ELR (cell line): Measurements from ENCODE around the gene NCK2.
A peak's percentile ranks its signal among the peaks of the same experiment; 100 is the strongest.

Experiments used
- DNase-seq: peaks from one replicate; pipeline ENCODE4 v3.0.0-alpha.2; 2015; ENCODE audit warnings: low read depth

The NCK2 gene

DNA sequence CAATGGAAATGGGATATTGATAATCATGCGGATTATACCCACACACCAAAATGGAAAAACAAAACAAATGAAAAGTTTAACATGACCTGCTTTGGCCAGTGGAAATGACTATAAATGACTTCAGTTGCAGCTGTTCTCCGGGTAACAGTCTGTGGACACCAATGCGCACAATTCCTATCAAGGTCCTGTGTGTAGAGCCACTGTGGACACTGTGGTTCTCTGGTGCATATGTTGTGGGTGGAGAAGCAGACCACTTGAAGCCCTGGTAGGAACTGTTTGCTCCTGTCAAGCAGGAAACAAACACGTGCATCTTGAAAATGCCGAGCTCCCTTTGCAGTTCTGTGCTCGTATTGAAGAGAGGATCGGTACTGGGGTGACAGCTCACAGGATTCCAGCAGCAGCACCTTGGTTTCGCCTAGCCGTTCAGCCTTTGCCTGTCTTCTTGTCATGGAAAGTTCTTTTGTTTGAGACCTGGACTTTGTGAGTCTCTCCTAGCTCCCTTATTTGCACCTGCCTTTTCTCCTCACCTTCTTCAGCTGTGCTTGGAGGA, 32.9 kb downstream of the NCK2 start:
- no peak for DNase-seq

GRCh38 chr2:105778080-105778607, 33.4 kb downstream of the NCK2 start:
- DNase-seq: no peak

DNA sequence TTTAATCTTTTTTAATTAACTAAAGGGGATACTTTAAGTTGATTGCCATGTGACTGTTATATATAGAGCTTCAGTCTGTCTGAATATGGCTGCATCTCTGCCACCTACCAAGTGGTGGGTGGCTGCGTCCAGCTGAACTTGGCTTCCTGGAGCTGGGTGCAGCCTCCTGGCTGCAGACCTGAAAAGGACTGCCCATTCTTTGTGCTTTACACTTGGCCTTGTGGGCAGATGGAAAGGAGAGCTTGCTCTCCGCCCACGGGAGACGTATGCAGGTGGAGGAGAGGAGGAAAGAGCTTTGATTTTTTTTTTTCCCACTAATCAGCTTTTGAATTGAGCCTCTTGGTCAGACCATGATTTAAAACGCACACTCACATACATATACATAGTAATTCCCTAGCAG, 34.7 kb downstream of the NCK2 start:
- no peak for DNase-seq

DNA sequence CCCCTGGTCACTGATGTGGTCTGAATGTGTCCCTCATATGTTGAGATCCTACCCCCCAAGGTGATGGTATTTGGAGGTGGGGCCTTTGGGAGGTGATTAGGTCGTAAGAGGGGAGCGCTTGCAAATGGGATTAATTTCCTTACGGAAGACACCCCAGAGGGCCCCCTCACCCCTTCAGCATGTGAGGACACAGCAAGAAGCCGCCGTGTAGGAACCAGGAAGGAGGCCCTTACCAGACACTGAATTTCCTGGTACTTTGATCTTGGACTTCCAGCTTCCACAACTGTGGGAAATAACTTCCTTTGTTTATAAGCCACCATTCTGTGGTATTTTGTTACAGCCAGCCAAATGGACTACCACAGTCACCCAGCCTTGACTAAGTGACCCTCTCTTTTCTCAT, 35.9 kb downstream of the NCK2 start:
- no peak for DNase-seq

GRCh38 chr2:105781274-105781978, 36.7 kb downstream of the NCK2 start:
- no peak for DNase-seq

- DNase-seq: no peak
These were observed 37.4 kb downstream of the NCK2 start for GRCh38 chr2:105782123-105782522.

GRCh38 chr2:105782646-105783045, 37.9 kb downstream of the NCK2 start:
- no peak for DNase-seq

GRCh38 chr2:105783151-105783738, 38.5 kb downstream of the NCK2 start:
- DNase-seq: no peak

DNA sequence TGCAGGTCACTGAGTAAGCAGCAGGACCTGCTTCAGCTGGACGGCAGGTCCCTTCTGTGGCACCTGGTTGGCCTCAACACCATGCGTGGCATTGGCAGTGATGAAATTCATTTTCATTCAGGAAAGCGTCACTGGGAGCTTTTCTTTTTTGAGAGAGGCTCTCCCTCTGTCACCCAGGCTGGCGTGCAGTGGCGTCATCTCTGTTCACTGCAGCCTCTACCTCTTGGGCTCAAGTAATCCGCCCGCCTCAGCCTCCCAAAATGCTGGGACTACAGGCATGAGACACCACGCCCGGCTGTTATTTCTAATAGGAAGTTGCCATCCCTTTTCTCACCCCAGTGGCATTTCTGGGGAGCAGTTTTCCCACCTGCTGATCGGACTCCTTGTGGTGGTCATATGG, 39.3 kb downstream of the NCK2 start:
- DNase-seq: no peak

DNA sequence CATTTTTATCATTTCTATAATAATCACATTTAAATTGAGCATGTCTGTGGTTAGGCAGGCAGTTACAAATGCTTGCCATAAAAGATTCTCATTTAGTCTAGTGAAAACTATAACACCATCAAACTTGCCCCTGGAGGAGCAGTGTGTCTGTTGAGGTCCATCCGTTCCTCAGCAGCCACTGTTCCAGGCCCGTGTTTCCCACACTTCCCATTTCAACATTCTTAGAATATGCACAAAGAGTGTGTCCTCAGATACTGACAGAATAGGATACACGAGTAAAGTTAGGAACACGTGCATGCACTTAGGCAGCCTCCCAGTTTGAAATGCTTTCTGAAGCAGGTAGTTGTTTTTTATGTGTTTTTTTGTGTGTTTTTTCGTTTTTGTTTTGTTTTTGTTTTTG, 39.9 kb downstream of the NCK2 start:
- DNase-seq: no peak

- DNase-seq: no peak
These were observed 40.6 kb downstream of the NCK2 start for GRCh38 chr2:105785095-105785847.

DNA sequence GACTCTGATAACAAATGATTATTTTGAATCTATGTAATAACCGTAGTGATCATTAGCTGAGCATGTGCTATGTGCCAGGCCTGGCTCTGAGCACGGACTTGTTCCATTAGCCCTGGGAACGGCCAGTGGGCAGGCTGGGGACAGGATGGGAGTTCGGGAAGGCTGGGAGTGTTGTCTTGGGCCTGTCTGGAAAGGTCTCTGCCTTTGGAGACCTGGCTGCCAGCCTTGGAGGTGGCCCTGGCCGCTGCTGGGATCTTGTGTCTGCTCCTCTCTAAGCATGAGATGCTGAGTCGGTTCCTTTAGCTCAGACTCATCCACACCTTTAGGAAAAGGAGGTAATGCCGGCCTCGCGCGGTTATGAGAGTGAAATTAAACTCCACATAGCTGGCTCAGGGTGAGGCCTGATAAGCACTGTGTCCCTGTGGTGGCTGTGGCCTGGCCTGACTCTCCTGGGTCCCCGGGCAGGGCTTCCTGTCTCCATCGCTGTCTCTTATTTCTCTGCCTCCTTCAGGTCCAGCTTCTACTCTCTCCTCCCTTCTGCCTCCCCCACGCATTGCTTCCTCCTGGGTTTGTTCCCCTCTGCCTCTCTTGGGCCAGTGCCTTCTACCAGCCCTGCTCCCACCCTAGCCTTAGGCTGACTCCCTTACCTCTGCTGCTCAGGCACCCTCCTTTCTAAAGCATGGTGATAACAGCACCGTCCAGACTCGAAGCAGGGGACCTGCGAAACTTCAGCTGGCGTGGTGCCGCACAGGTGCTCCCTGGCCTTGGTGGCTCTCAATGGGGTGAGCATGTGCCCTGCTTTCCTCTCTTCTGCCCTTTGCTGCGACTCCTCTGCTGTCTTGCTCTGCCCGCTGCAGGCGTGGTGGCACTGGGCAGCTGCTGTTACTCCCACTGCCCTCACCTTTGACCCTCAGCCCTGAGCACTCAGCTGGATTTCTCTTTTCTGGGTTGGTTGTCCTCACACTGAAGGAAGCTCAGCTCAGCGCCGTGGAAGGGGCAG, 41.8 kb downstream of the NCK2 start:
- no peak for DNase-seq

- no peak for DNase-seq
These were observed 42.9 kb downstream of the NCK2 start for GRCh38 chr2:105787376-105788318.

- DNase-seq: no peak
These were observed 44.1 kb downstream of the NCK2 start for GRCh38 chr2:105788670-105789290.

- peak; percentile 63 for DNase-seq
These were observed 45.2 kb downstream of the NCK2 start for GRCh38 chr2:105789745-105790460.

GRCh38 chr2:105790461-105791149, 45.9 kb downstream of the NCK2 start:
- DNase-seq: no peak

- DNase-seq: no peak
These were observed 46.5 kb downstream of the NCK2 start for GRCh38 chr2:105791229-105791628.

DNA sequence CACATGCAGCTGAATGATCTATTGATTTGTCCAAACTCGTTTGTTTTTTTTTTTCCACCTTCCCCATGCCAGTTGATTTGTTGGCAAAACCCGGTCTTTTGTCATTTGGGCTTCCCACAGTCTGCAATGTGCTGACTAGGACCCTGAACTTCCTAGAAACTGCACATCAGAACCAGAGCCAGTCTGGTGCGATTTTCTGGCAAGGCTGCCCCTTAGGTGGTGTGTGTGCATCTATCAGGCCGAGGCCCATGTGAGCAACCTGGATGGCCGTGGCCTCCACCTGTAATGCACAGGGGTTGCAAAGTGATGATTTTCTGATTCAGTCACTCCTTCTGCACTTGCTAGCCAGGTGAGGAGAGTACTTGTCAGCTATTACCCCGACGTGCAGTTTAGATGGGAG, 47.8 kb downstream of the NCK2 start:
- no peak for DNase-seq
